HG02938 (cell line): ENCODE data around the gene FOXJ1.

ENCODE experiments used
- ATAC-seq: cut with Tn5 transposase; IDR thresholded peaks from one replicate; pipeline ENCODE4 v1.9.1; 2021; ENCODE audit warnings: mild to moderate bottlenecking, moderate library complexity; ENCODE audit not compliant: unreplicated experiment

The FOXJ1 gene

DNA sequence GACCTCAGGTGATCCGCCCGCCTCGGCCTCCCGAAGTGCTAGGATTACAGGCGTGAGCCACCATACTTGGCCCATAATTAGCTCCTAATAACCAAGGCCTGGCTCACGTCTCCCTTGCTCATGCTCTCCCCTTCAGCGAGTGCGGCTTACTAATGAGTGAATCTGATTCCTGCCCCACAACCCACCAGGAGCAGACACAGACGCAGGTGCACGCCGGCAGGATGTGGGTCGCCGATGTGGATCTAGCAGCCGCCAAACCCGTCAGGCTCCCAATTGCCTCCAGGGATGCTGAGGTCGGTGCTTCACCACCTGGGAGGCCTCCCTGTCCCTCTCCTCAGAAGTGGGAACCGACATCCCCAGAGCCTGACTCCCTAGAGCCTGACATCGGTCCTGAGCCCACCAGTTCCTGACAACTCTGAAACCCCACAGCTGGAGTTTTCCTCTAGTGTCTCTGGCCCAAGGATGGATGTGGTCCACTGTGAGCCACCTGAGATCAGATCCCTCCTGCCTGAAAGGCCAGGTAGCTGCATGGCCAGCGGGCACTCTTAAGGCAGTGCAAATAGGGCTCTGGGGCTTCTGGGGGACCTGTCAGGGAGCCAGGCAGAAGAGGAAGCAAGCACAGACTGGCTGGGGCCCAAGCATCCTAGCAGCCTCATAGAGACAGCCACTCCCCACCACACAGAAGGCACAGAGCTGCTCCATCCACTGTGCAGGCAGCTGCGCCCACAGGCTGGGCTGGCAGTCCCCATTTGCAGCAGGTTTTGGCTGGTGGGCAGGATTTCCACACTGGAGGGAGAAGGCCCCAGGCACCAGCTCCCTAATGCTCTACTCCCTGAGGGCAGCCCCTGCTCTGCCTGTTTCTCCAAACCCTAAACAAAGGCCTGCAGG lies 48.3 kb downstream of the FOXJ1 start:
- no peak for ATAC-seq

GRCh38 chr17:76091526-76092286 lies 49.3 kb downstream of the FOXJ1 start:
- no peak for ATAC-seq

- ATAC-seq: no peak
Observed at GRCh38 chr17:76090517-76091129, 50.4 kb downstream of the FOXJ1 start.

DNA sequence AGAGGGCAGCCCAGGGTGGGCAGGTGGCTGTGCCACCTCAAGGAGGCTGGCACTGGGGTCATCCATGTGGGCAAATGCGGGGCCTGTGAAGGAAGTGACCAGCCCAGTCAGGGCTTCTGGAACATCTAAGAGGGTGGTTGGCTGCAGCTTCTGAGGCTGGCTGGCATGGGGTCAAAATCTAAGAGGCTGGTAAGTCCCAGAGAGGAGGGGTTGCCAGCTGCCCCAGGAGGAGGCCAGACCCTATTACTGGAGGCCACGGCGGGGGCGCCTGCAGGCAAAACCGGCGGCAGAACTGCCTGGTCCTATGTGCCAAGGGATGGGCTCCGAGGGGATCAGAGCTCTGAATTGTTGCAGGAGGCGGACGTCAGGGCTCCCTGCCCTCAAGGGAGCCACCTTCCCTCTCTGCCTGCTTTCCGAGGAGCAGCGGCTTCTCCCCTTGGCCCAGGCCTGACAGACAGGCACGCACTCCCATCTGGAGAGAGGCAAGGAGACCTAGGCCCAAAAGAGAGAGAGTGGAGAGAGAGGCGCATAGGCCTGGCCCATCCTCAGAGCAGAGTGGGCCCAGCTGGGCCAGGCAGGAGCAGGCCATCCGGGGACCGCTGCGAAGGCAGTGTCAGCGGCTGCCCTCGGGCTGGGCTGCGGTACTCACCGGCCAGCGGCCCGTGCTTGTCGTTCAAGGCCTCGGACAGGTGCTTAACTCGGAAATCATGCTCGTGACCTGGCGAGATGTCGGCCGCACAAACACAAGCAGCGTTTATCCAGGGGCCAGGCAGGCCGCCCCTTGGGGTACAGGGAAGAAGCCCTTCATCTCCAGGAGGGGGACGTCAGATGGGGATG lies 51.1 kb downstream of the FOXJ1 start:
- ATAC-seq: no peak

GRCh38 chr17:76088868-76089576 lies 52.0 kb downstream of the FOXJ1 start:
- ATAC-seq: no peak

DNA sequence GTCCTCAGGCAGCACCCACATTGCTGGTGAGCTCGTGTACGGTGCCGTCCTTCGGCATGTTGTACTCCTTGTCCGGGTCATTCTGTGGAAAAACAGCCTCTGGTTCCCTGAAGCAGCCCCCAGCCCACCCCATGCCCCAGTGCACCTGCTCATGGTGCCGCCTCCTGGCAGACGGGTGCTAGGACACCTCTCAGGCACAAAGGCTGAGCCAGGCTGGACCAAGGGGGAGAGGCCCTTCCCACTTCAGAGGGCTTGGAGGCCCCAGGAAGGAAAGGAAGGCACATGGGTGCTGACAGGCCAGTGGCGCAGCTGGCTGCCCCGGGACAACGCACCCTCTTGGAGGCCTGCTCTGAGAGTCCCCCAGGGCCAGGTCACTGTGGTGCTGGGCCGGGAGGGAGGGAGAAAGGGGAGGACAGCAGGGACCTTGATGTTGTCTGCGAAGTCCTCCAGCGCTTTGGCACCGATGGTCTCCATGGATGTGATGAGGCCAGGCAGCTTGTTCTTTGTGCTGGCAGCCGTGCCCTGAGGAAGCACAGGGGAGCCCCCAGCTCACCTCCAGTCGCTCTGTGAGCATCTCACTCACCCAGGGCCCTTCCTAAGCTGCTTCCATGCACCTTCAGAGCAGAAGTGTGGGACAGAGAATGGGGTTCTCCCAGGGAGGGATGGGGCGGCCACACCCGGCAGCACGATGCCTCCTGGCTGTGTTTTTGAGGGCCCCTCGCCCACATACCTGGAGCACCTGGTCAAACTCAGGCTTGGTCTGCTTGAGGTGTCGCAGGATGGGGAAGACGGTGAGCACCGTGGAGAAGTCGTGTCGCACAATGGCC lies 52.8 kb downstream of the FOXJ1 start:
- no peak for ATAC-seq

GRCh38 chr17:76087531-76087930 lies 53.5 kb downstream of the FOXJ1 start:
- no peak for ATAC-seq

DNA sequence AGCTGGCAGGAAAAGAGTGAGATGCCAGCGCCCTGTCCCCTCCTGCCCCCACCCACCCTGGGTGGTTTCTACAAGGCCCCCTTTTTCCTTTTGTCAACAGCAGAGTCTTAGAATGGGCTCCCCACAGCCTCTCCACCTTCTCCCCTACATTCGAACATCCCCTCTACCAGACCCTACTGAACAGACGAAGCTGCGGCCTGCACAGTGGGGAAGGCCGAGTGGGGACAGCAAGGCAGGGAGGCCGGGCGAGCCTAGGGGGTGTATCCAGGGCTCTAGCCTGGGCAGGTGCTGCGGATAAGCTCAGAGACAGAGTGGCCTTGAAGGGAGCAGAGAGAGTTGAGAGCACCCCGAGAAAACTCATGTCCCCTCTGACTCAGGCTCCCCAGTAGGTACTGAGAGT lies 54.7 kb downstream of the FOXJ1 start:
- no peak for ATAC-seq
